Gastroesophageal sphincter (tissue), 4 donors: Measurements from ENCODE around the gene SOHLH1. TPM values are rescaled to one million over a fixed set of nuclear protein-coding genes. Genes with fewer than 3 reads are reported as not detected.

Experiments
- ATAC-seq: fragments of 150-250 bp; one replicate; pipeline ENCODE4 v1.9.1; 2016; ENCODE audit warnings: mild to moderate bottlenecking, moderate library complexity
- H3K27ac ChIP-seq, 4 donors: fragments of 200-600 bp; sonication (generic) in 3 of 4; 1 replicate in 3 of 4; 2 replicates in 1 of 4; pipeline ENCODE4 v1.5.1; 2016 to 2019
- H3K27me3 ChIP-seq: fragments of 200-600 bp; sonication (generic); one replicate; pipeline ENCODE4 v1.5.1; 2019
- H3K36me3 ChIP-seq, 2 donors: fragments of 200-600 bp; sonication (generic); one replicate each; pipeline ENCODE4 v1.5.1; 2019; ENCODE audit warnings: control low read depth in 1 of 2
- H3K4me1 ChIP-seq, 3 donors: fragments of 200-600 bp; sonication (generic); 1 replicate in 2 of 3; 2 replicates in 1 of 3; pipeline ENCODE4 v1.5.1; 2016 to 2019; ENCODE audit warnings: control low read depth in 2 of 3
- H3K4me3 ChIP-seq, 2 donors: fragments of 200-600 bp; sonication (generic); one replicate each; pipeline ENCODE4 v1.5.1; 2019; ENCODE audit warnings: mild to moderate bottlenecking in 1 of 2, moderate library complexity in 1 of 2
- H3K9me3 ChIP-seq, 3 donors: fragments of 200-600 bp; sonication (generic); one replicate each; pipeline ENCODE4 v1.5.1; 2017 to 2019; ENCODE audit warnings: control low read depth in 2 of 3
- CTCF ChIP-seq, 4 experiments: fragments of 200-600 bp in 2 of 4; fragments of 450-650 bp in 2 of 4; sonication (generic) in 1 of 4; IDR thresholded peaks; one replicate each; pipeline ENCODE4 v1.5.1; 2017 to 2019; ENCODE audit warnings: antibody characterized with exemption in 4 of 4, mild to moderate bottlenecking in 2 of 4, moderate library complexity in 2 of 4
- EP300 ChIP-seq: sonication (generic); formaldehyde crosslinking; IDR thresholded peaks from one replicate; pipeline ENCODE4 v1.6.1; 2017; ENCODE audit warnings: antibody characterized with exemption, mild to moderate bottlenecking
- POLR2A ChIP-seq, 2 donors: fragments of 450-650 bp; IDR thresholded peaks; one replicate each; pipeline ENCODE4 v1.6.1; 2017; ENCODE audit warnings: antibody characterized with exemption in 2 of 2, mild to moderate bottlenecking in 2 of 2, moderate library complexity in 1 of 2
- POLR2AphosphoS5 ChIP-seq: sonication (generic); formaldehyde crosslinking; IDR thresholded peaks from one replicate; pipeline ENCODE4 v1.6.1; 2017; ENCODE audit warnings: antibody characterized with exemption
- WGBS, 2 donors: methylation state at CpG; one replicate each; pipeline ENCODE4 v1.1.5; 2018; ENCODE audit warnings: low coverage in 1 of 2; 5-methylcytosine and 5-hydroxymethylcytosine counted together
- total RNA-seq, 4 donors: library from RNA; depleted of rRNA; stranded (reverse); fragments of >200 nt; gene quantifications; one replicate each; pipeline ENCODE4 v1.1.0, GENCODE V29; 2016

The SOHLH1 gene
- total RNA-seq, 4 donors from 2014 or later = not detected

- no peak for ATAC-seq
- H3K27me3 ChIP-seq = peaks cover 95% of the 10 kb centered on the region
- H3K27ac ChIP-seq = no peak overlapping the region
- no peak overlapping the region for H3K4me3 ChIP-seq
- H3K4me1 ChIP-seq = peaks cover 0 to 16% (median 8%) of the 10 kb centered on the region in 3 donors
- WGBS, 2 donors = no CpG with 5 or more reads among the region's 9 CpGs
- TF ChIP-seq EP300 (no peak), CTCF (IDR thresholded peaks at IDR 0.05) (no peak), POLR2AphosphoS5 (no peak), POLR2A (IDR thresholded peaks at IDR 0.05) (no peak)
- H3K36me3 ChIP-seq = no peaks in the 10 kb centered on the region
- H3K9me3 ChIP-seq = no peaks in the 10 kb centered on the region
These were observed 7.0 kb upstream of the SOHLH1 start for GRCh38 chr9:135706288-135706687.

GRCh38 chr9:135705376-135705775 is 6.1 kb upstream of the SOHLH1 start:
- no peak for ATAC-seq
- H3K9me3 ChIP-seq = no peaks in the 10 kb centered on the region
- WGBS, 2 donors = 40 to 50% methylated on average over 1 of the region's 14 CpGs
- H3K27me3 ChIP-seq = peaks cover 95% of the 10 kb centered on the region
- H3K27ac ChIP-seq = no peak overlapping the region
- peaks cover 0 to 16% (median 8%) of the 10 kb centered on the region in 3 donors for H3K4me1 ChIP-seq
- H3K36me3 ChIP-seq = no peaks in the 10 kb centered on the region
- no peak overlapping the region for H3K4me3 ChIP-seq
- TF ChIP-seq EP300 (no peak), CTCF (IDR thresholded peaks at IDR 0.05) (no peak), POLR2A (IDR thresholded peaks at IDR 0.05) (no peak), POLR2AphosphoS5 (no peak)

GRCh38 chr9:135704483-135704882 is 5.2 kb upstream of the SOHLH1 start:
- ATAC-seq = no peak
- Histone ChIP-seq H3K27me3 (peaks cover 98% of the 10 kb centered on the region), H3K9me3 (no peaks in the 10 kb centered on the region), H3K4me1 (peaks cover 0 to 16% (median 8%) of the 10 kb centered on the region in 3 donors), H3K27ac (no peak overlapping the region), H3K36me3 (no peaks in the 10 kb centered on the region), H3K4me3 (no peak overlapping the region)
- TF ChIP-seq CTCF (IDR thresholded peaks at IDR 0.05) (no peak), POLR2A (IDR thresholded peaks at IDR 0.05) (no peak), EP300 (no peak)
- no CpG with 5 or more reads among the region's 5 CpGs for WGBS, 2 donors

- Histone ChIP-seq H3K27me3 (peaks cover 100% of the 10 kb centered on the region), H3K4me3 (no peak overlapping the region), H3K4me1 (peaks cover 0 to 16% (median 8%) of the 10 kb centered on the region in 3 donors), H3K36me3 (no peaks in the 10 kb centered on the region), H3K9me3 (no peaks in the 10 kb centered on the region), H3K27ac (no peak overlapping the region)
- TF ChIP-seq CTCF (IDR thresholded peaks at IDR 0.05) (no peak), POLR2AphosphoS5 (no peak), EP300 (no peak), POLR2A (IDR thresholded peaks at IDR 0.05) (no peak)
- no peak for ATAC-seq
- no CpG with 5 or more reads among the region's 14 CpGs for WGBS, 2 donors
These were observed 4.4 kb upstream of the SOHLH1 start for GRCh38 chr9:135703726-135704125.

- H3K36me3 ChIP-seq = no peaks in the 10 kb centered on the region
- ATAC-seq = peak; percentile 57
- peaks cover 0 to 16% (median 8%) of the 10 kb centered on the region in 3 donors for H3K4me1 ChIP-seq
- WGBS, 2 donors = 4% methylated on average over 11 of the region's 66 CpGs; no CpG with 5 or more reads in 1 of the 2 donors
- peak within 1 kb of the TSS in 1 of 2 donors; percentile 32 for H3K4me3 ChIP-seq
- H3K27ac ChIP-seq = no peak within 1 kb of the TSS
- H3K27me3 ChIP-seq = peaks cover 84% of the 10 kb centered on the region
- TF ChIP-seq EP300 = no peak
- no peak for TF ChIP-seq POLR2AphosphoS5
- peak in 3 of 4 experiments; percentile 73 to 95 (median 84) for TF ChIP-seq CTCF (IDR thresholded peaks at IDR 0.05)
- no peak for TF ChIP-seq POLR2A (IDR thresholded peaks at IDR 0.05)
- H3K9me3 ChIP-seq = no peaks in the 10 kb centered on the region
These were observed 2.9 kb upstream of the SOHLH1 start, which contains the start of gene KCNT1 for GRCh38 chr9:135701959-135702721. TSS of gene KCNT1 (plus strand) at chr9:135702185. CDS start at chr9:135702259, 74 bp downstream.
